Smooth muscle cell (in vitro differentiated cells): Measurements from ENCODE around the gene ALX3. TPM values are rescaled to one million over a fixed set of nuclear protein-coding genes. Genes with fewer than 3 reads are reported as not detected.

Experiments
- DNase-seq: peaks from one replicate; lab custom pipeline; 2025; ENCODE audit not compliant: unreplicated experiment; lab: John Stamatoyannopoulos, UW
- H2AFZ ChIP-seq: fragments of 200-600 bp; sonication (generic); 2 replicates; pipeline ENCODE4 v1.6.0; 2016; ENCODE audit warnings: antibody characterized with exemption, low read depth, mild to moderate bottlenecking
- H3F3A ChIP-seq: fragments of 200-600 bp; sonication (generic); 2 replicates; pipeline ENCODE4 v1.6.0; 2017; ENCODE audit warnings: antibody characterized with exemption, low read depth
- H3K27ac ChIP-seq: fragments of 200-600 bp; sonication (generic); 2 replicates; pipeline ENCODE4 v1.5.1; 2016; ENCODE audit warnings: low read depth, mild to moderate bottlenecking
- H3K27me3 ChIP-seq: fragments of 200-600 bp; sonication (generic); 2 replicates; pipeline ENCODE4 v1.6.1; 2016; ENCODE audit warnings: low read depth, mild to moderate bottlenecking
- H3K36me3 ChIP-seq: fragments of 200-600 bp; sonication (generic); 2 replicates; pipeline ENCODE4 v1.5.1; 2016; ENCODE audit warnings: low read depth
- H3K4me1 ChIP-seq: fragments of 200-600 bp; sonication (generic); 2 replicates; pipeline ENCODE4 v1.5.1; 2016; ENCODE audit warnings: low read depth
- H3K4me2 ChIP-seq: fragments of 200-600 bp; sonication (generic); 2 replicates; pipeline ENCODE4 v1.6.0; 2016; ENCODE audit warnings: mild to moderate bottlenecking
- H3K4me3 ChIP-seq: fragments of 200-600 bp; sonication (generic); 2 replicates; pipeline ENCODE4 v1.5.1; 2016; ENCODE audit warnings: mild to moderate bottlenecking
- H3K79me2 ChIP-seq: fragments of 200-600 bp; sonication (generic); 2 replicates; pipeline ENCODE4 v1.6.0; 2016; ENCODE audit warnings: low read depth, mild to moderate bottlenecking
- H3K9ac ChIP-seq: fragments of 200-600 bp; sonication (generic); 2 replicates; pipeline ENCODE4 v1.6.0; 2016; ENCODE audit warnings: low read depth
- H3K9me3 ChIP-seq: fragments of 200-600 bp; sonication (generic); replicated peaks from 2 replicates; pipeline ENCODE4 v1.5.1; 2016; ENCODE audit warnings: low read depth
- H4K20me1 ChIP-seq: fragments of 200-600 bp; sonication (generic); 2 replicates; pipeline ENCODE4 v1.6.0; 2016; ENCODE audit warnings: low read depth
- WGBS: methylation state at CpG from one replicate; pipeline ENCODE4 v1.1.7; 2016; ENCODE audit warnings: low lambda C conversion rate; 5-methylcytosine and 5-hydroxymethylcytosine counted together
- polyA plus RNA-seq: library from polyadenylated mRNA; unstranded; fragments of >200 nt; fragmentation: Nextera tagmentation; extraction: Ambion mirVana; gene quantifications from 2 replicates; pipeline ENCODE4 v1.2.1, GENCODE V29; 2016
- total RNA-seq: library from RNA; depleted of rRNA; stranded (reverse); fragments of >200 nt; gene quantifications from 2 replicates; pipeline ENCODE4 v1.2.3, GENCODE V29; 2014
- TF ChIP-seq, protein P1 (sequence below): fragments of 200-600 bp; sonication (generic); IDR thresholded peaks from 2 replicates; pipeline ENCODE4 v1.5.1; 2017; ENCODE audit warnings: borderline replicate concordance, mild to moderate bottlenecking, antibody characterized with exemption; ENCODE audit not compliant: insufficient read depth, poor library complexity, severe bottlenecking

The ALX3 gene
- total and polyA plus RNA-seq, 2 experiments from 2014 or later = not detected

- 97% methylated on average over 10 of the region's 10 CpGs for WGBS
- H3K4me2 ChIP-seq = no peak overlapping the region
Measured at GRCh38 chr1:110061341-110061740, 9.1 kb downstream of the ALX3 start.

GRCh38 chr1:110060662-110061060 lies 9.8 kb downstream of the ALX3 start:
- TF ChIP-seq, protein P1, sequence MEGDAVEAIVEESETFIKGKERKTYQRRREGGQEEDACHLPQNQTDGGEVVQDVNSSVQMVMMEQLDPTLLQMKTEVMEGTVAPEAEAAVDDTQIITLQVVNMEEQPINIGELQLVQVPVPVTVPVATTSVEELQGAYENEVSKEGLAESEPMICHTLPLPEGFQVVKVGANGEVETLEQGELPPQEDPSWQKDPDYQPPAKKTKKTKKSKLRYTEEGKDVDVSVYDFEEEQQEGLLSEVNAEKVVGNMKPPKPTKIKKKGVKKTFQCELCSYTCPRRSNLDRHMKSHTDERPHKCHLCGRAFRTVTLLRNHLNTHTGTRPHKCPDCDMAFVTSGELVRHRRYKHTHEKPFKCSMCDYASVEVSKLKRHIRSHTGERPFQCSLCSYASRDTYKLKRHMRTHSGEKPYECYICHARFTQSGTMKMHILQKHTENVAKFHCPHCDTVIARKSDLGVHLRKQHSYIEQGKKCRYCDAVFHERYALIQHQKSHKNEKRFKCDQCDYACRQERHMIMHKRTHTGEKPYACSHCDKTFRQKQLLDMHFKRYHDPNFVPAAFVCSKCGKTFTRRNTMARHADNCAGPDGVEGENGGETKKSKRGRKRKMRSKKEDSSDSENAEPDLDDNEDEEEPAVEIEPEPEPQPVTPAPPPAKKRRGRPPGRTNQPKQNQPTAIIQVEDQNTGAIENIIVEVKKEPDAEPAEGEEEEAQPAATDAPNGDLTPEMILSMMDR = no peak
- no peak for DNase-seq

More at GRCh38 chr1:110061341-110061740, 9.1 kb downstream of the ALX3 start:
- peaks cover 5% of the 10 kb centered on the region for H3F3A ChIP-seq
- TF ChIP-seq, protein P1 = no peak
- no peak overlapping the region for H2AFZ ChIP-seq
- H3K9me3 ChIP-seq = no peaks in the 10 kb centered on the region
- DNase-seq = no peak
- no peak overlapping the region for H3K27ac ChIP-seq
- H3K4me3 ChIP-seq = no peak overlapping the region
- H3K79me2 ChIP-seq = no peaks in the 10 kb centered on the region
- no peak overlapping the region for H3K9ac ChIP-seq
- H4K20me1 ChIP-seq = peaks cover 60% of the 10 kb centered on the region
- H3K36me3 ChIP-seq = no peaks in the 10 kb centered on the region
- H3K4me1 ChIP-seq = peaks cover 11% of the 10 kb centered on the region
- H3K27me3 ChIP-seq = peaks cover 12% of the 10 kb centered on the region

DNA sequence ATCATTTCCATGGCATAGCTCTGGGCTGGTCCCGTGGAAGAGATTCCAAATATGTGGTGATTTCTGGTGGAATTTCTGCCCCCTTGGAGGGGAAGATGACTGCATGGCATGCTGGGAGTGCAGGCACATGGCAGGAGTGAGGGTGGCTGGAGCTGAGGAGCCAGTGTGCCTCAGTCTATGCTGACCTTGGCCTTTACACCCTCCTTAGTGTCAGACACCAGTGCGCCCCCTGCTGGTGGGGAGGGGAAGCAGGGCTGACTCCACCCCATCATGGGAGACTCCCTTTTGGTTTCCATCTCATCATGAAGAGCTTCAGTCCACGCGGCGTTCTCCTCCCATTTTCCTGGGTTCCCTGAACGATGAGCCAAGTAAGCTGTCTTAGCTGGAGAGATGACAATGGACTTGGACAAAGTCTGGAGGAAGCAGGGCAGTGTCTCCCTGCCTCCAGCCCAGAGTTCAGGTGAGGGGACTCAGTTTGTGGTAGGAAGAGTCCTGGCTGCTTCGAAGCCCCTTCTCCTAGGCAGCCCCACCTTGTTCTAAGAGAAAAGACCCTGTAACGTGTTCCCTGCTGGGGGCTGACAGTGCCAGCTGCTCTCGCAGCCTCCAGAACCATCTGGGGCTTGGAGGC lies 10.3 kb downstream of the ALX3 start:
- Histone ChIP-seq H3K4me3 (no peak overlapping the region), H3K4me2 (peak overlapping the region; percentile 59), H3K9ac (no peak overlapping the region), H4K20me1 (peaks cover 72% of the 10 kb centered on the region), H3K79me2 (no peaks in the 10 kb centered on the region), H3K9me3 (no peaks in the 10 kb centered on the region), H3K36me3 (no peaks in the 10 kb centered on the region), H2AFZ (no peak overlapping the region), H3F3A (peaks cover 5% of the 10 kb centered on the region), H3K4me1 (peaks cover 11% of the 10 kb centered on the region), H3K27me3 (peaks cover 4% of the 10 kb centered on the region), H3K27ac (no peak overlapping the region)
- TF ChIP-seq, protein P1 = peak; percentile 92
- 85% methylated on average over 9 of the region's 9 CpGs for WGBS
- no peak for DNase-seq

More at GRCh38 chr1:110060662-110061060, 9.8 kb downstream of the ALX3 start:
- Histone ChIP-seq H2AFZ (no peak overlapping the region), H3K79me2 (no peaks in the 10 kb centered on the region), H3K27me3 (peaks cover 7% of the 10 kb centered on the region), H3K9me3 (no peaks in the 10 kb centered on the region), H3F3A (peaks cover 5% of the 10 kb centered on the region), H3K9ac (no peak overlapping the region), H4K20me1 (peaks cover 67% of the 10 kb centered on the region), H3K4me1 (peaks cover 11% of the 10 kb centered on the region), H3K4me3 (no peak overlapping the region), H3K4me2 (no peak overlapping the region), H3K27ac (no peak overlapping the region), H3K36me3 (no peaks in the 10 kb centered on the region)
- WGBS = 93% methylated on average over 7 of the region's 7 CpGs
